Activated naive CD4-positive, alpha-beta T cell treated with anti-CD3 and anti-CD28 coated beads, Interleukin-2, amount 10 ng/mL, durations not matched to agents 7 days and 5 days (primary cell): Measurements from ENCODE around the gene STK11.

Source experiments
- CTCF ChIA-PET: fragments of 350-600 bp; sonication (Branson Sonifier 250); formaldehyde crosslinking; loops from one replicate; lab custom pipeline; 2021; ENCODE audit warnings: antibody characterized with exemption; lab: Charles Lee
- DNase-seq: peaks from one replicate; pipeline ENCODE4 v3.0.0-alpha.2; 2020
- H3K27ac Mint-ChIP-seq: one replicate; pipeline ENCODE4 v1.8.0; 2021; ENCODE audit warnings: mild to moderate bottlenecking, moderate library complexity, mixed read lengths
- H3K27me3 Mint-ChIP-seq: one replicate; pipeline ENCODE4 v1.8.0; 2021; ENCODE audit warnings: mild to moderate bottlenecking, mixed read lengths
- H3K36me3 Mint-ChIP-seq: one replicate; pipeline ENCODE4 v1.8.0; 2021; ENCODE audit warnings: mixed read lengths
- H3K4me1 Mint-ChIP-seq: one replicate; pipeline ENCODE4 v1.8.0; 2021; ENCODE audit warnings: mixed read lengths
- H3K4me3 Mint-ChIP-seq: one replicate; pipeline ENCODE4 v1.8.0; 2021; ENCODE audit warnings: mild to moderate bottlenecking, moderate library complexity, mixed read lengths
- H3K9me3 Mint-ChIP-seq: one replicate; pipeline ENCODE4 v1.8.0; 2021; ENCODE audit warnings: mixed read lengths

STK11 gene

DNA sequence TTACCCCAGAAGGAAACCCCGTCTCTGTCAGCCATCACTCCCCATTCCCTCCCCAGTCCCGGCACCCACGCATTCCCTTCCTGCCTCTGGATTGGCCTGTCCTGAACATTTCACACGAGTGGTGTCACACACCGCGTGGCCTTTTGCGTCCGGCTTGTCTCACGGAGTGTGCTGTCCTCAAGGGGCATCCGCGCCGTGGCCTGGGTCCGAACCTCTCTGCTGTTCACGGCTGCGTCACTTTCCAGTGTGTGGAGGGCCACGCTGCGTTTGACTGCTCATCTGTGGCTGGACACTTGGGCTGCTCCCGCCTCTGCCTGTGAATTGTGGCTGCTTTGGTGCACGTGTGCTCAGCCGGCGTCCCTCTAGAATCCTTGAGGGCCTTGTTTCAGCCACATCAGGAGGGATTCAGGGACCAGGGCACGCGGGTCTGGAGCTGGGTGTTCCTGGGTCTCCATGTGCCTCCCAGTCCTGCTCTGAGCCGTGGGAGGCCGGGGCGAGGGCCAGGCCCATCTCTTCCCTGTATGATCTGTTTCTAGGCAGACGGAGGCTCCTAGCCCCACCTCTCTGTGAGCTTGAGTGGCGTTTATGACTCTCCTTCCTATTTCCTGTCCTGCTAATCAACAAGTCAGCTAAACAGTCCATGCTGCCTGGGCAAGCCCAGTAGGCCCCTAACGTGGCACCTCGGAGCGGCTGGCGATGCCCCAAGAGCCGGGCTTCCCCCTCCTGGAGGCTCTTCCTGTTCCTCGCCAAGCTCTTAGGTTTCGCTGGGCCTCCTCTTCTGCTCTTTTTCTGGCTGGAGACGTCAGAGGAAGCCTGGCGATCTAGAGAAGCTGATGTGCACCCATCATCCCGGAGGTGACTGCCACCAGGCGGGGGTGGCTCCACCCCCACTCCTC is 8.1 kb downstream of the STK11 start:
- peaks cover 24% of the 10 kb centered on the region for H3K36me3 Mint-ChIP-seq
- peak overlapping the region; percentile 61 for H3K4me3 Mint-ChIP-seq
- peaks cover 43% of the 10 kb centered on the region for H3K4me1 Mint-ChIP-seq
- CTCF ChIA-PET: interaction anchor here (1.0 to 1.3 kb wide), 5 partner anchors 9 to 350 kb away, joined by 3 to 6 read pairs (median 3); no protein-coding TSS in a partner anchor
- H3K27ac Mint-ChIP-seq: peak overlapping the region; percentile 95
- peak; percentile 72 for DNase-seq
- H3K9me3 Mint-ChIP-seq: no peaks in the 10 kb centered on the region
- H3K27me3 Mint-ChIP-seq: no peaks in the 10 kb centered on the region

DNA sequence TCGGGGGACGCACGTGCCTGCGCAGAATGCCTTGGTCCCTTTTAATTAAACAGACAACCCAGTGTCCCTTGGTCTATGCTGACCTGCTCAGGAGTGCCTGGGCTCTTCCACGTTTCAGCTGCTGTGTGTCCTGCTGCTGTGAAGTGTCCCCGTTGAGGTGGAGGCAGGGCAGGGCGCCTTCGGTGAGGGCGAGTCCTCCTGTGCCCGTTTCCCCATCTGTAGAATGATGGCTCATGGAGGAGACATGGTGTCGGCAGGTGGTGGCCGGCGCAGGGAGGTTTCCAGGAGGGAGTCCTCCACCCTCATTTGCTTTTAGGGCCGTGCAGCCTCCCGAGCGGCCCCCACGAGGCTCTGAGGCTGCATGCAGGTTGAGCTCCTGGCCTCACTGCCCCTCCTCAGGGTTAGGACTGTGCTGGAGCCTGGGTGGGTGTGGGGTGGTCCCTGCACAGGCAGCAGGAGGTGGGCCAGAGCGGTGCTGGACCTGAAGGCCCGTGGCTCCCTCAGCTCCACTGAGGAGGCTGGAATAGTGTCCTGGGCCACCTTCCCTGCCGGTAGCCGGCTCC is 8.8 kb downstream of the STK11 start:
- Mint-ChIP-seq H3K9me3 (no peaks in the 10 kb centered on the region), H3K4me3 (peak overlapping the region; percentile 61), H3K36me3 (peaks cover 24% of the 10 kb centered on the region), H3K27ac (peak overlapping the region; percentile 95), H3K27me3 (no peaks in the 10 kb centered on the region), H3K4me1 (peaks cover 39% of the 10 kb centered on the region)
- CTCF ChIA-PET: interaction anchor here (1.0 to 1.3 kb wide), 5 partner anchors 8 to 351 kb away, joined by 3 to 6 read pairs (median 3); no protein-coding TSS in a partner anchor
- no peak for DNase-seq

DNA sequence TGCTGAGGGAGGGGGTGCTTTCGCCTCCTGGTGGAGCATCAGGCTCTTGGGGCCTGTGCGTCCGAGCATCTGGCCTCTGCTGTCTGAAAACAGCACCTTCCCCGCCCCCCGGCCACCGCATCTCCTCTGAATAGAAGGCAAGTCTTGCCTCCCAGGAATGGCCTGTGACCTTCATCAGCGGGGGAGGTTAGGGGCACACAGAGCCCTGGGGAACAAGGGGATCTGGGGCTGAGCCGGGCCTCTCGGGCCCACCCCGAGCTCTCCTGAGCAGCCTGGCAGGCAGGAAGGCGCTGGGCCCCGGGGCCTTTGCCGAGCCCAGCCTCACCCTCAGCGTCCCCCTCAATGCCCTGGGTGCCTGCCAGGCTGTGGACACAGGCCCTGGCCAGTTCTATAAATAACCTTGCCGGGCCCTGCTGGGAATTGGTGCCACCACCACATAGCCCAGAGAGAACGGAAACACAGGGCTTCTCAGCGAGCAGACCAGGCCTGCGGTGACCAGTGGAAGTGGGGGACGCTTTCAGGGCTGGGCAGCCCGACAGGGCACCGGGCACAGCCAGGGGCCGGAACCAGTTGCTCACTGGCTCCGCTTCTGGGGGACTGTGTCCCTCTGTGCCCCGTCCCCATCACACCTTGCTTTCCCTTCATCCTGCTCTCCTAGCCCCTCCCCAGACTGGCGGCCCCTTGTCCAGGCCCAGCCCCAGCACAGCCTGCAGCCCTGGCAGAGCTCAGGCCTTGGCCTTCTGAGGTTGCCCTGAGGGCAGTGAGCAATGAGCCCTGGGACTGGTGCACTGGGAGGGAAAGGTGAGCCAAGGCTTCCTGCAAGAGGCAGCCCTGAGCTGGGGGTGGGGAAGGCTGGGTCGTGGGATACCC is 9.5 kb downstream of the STK11 start:
- no peaks in the 10 kb centered on the region for H3K27me3 Mint-ChIP-seq
- H3K36me3 Mint-ChIP-seq: peaks cover 21% of the 10 kb centered on the region
- CTCF ChIA-PET: interaction anchor here (0.8 to 1.3 kb wide), 2 partner anchors 23 to 102 kb away, joined by 3 to 6 read pairs; no protein-coding TSS in a partner anchor
- H3K4me1 Mint-ChIP-seq: peaks cover 32% of the 10 kb centered on the region
- H3K27ac Mint-ChIP-seq: peak overlapping the region; percentile 67
- H3K4me3 Mint-ChIP-seq: no peak overlapping the region
- DNase-seq: no peak
- H3K9me3 Mint-ChIP-seq: no peaks in the 10 kb centered on the region

DNA sequence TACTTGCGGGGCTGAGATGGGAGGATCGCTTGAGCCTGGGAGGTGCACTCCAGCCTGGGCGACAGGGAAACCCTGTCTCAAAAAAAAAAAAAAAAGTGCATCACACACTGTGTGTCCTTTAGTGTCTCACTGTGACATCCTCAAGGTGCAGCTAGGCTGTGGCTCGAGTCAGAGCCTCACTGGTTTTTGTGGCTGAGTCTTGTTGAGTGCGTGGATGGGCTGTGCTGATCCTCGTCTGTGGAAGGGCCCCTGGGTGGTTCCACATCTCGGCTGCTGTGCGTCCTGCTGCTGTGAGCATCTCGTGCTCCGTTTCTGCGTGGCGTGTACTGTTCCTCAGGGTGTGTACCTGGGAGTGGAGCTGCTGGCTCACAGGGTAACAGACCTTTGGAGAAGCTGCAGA is 11.2 kb downstream of the STK11 start:
- H3K4me1 Mint-ChIP-seq: peaks cover 21% of the 10 kb centered on the region
- H3K27ac Mint-ChIP-seq: peak overlapping the region; percentile 14
- peaks cover 17% of the 10 kb centered on the region for H3K36me3 Mint-ChIP-seq
- no peak for DNase-seq
- no peak overlapping the region for H3K4me3 Mint-ChIP-seq
- CTCF ChIA-PET: interaction anchor here (0.6 to 1.6 kb wide), 3 partner anchors 50 to 140 kb away, joined by 3 to 4 read pairs (median 3); no protein-coding TSS in a partner anchor
- no peaks in the 10 kb centered on the region for H3K27me3 Mint-ChIP-seq
- H3K9me3 Mint-ChIP-seq: no peaks in the 10 kb centered on the region

DNA sequence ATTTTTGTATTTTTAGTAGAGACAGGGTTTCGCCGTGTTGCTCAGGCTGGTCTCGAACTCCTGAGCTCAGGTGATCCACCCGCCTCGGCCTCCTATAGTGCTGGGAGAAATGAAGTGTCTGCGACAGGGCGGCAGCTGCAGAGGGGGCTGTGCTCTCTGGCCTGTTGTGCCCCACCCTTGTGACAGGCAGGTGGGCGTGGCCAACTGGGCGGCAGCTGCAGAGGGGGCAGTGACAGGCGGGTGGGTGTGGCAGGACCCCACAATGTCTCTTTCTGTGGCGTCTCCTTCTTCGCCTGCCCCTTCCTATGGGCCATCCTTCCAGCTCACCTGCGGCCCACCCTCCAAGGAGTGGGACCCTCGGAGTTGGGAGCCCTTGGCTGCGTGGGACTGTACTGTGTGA is 11.8 kb downstream of the STK11 start:
- no peak overlapping the region for H3K4me3 Mint-ChIP-seq
- H3K36me3 Mint-ChIP-seq: peaks cover 17% of the 10 kb centered on the region
- H3K9me3 Mint-ChIP-seq: no peaks in the 10 kb centered on the region
- no peak for DNase-seq
- peaks cover 20% of the 10 kb centered on the region for H3K4me1 Mint-ChIP-seq
- H3K27ac Mint-ChIP-seq: peak overlapping the region; percentile 67
- H3K27me3 Mint-ChIP-seq: no peaks in the 10 kb centered on the region
- CTCF ChIA-PET: interaction anchor here (0.6 to 1.6 kb wide), 4 partner anchors 27 to 140 kb away, joined by 3 to 5 read pairs (median 4); no protein-coding TSS in a partner anchor

DNA sequence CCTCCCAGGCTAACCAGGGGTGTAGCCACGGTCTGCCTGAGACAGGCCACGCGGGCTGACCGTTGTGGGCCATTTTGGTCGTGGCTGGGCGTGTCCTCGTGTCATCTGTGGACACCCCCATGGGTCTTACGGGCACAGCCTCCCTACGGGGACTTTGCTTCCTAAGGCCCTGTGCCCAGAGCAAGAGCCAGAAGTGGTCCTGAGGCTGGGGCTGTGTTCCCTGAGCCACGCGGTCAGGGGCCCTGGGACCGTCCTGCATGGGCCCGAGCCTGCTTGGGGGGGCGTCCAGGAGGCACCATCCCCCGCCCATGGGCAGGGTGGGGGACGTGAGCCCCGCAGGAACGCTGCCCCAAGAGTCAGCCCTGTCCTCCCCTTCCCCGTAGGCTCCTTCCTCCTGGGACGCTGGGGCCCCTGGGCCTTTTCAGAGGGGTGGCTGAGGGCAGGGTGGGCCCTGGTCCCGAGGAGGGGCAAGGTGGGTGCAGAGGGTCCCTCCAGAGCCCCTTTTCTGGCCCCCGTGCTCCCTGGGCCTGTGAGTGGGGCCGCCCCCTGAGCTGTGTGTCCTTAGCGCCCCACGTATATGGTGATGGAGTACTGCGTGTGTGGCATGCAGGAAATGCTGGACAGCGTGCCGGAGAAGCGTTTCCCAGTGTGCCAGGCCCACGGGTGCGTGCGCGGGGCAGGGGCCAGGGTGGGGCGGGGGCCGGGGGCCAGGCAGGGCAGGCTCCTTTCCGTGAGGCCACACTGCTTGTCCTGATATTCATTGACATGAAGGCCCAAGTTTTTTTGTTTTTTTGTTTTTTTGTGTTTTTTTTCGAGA is 13.4 kb downstream of the STK11 start:
- CTCF ChIA-PET: interaction anchor here (1.5 kb wide), 1 partner anchor 25 kb away, joined by 5 read pairs; no protein-coding TSS in a partner anchor

DNA sequence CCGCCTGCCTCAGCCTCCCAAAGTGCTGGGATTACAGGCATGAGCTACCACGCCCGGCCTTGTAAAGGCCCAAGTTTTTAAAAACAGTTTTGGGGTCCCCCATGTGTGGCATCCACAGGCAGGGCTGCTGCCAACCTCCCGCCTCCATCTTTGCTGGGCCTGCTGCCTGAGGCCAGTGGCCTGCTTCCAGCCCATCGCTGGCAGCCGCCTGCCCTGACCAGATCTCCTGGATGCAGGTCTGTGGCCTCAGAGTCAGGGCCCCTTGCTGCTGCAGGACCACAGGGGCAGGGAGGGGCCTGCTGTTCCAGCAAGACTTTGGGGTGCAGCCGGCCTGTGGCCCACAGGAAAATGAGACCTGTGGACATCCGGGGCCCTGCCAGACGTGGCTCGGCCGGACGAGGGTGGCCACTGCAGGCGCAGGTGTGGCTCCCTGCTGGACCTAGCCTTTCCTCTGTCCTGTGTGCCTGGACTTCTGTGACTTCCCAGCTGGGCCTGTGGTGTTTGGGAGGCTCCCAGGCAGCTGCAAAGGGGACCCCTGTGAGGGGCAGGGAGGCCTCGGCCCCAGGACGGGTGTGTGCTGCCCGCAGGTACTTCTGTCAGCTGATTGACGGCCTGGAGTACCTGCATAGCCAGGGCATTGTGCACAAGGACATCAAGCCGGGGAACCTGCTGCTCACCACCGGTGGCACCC is 14.4 kb downstream of the STK11 start:
- DNase-seq: no peak
- Mint-ChIP-seq H3K9me3 (no peaks in the 10 kb centered on the region), H3K4me1 (peaks cover 6% of the 10 kb centered on the region), H3K36me3 (peaks cover 6% of the 10 kb centered on the region), H3K27me3 (no peaks in the 10 kb centered on the region), H3K4me3 (no peak overlapping the region), H3K27ac (no peak overlapping the region)
- CTCF ChIA-PET: no interaction called here

More for the DNA sequence above, 13.4 kb downstream of the STK11 start:
- peaks cover 11% of the 10 kb centered on the region for H3K4me1 Mint-ChIP-seq
- no peak for DNase-seq
- peaks cover 8% of the 10 kb centered on the region for H3K36me3 Mint-ChIP-seq
- H3K9me3 Mint-ChIP-seq: no peaks in the 10 kb centered on the region
- H3K27ac Mint-ChIP-seq: no peak overlapping the region
- no peak overlapping the region for H3K4me3 Mint-ChIP-seq
- no peaks in the 10 kb centered on the region for H3K27me3 Mint-ChIP-seq

DNA sequence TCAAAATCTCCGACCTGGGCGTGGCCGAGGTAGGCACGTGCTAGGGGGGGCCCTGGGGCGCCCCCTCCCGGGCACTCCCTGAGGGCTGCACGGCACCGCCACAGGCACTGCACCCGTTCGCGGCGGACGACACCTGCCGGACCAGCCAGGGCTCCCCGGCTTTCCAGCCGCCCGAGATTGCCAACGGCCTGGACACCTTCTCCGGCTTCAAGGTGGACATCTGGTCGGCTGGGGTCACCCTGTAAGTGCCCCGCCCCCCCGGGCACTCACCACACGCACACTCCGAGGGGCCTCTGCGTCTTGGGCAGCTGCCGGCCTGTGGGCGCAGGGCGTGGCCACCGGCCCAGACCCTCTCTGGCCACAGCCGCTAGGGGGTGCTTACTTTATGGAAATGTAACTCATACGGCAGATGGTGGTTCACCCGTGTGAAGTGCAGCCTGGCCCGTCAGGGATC is 14.9 kb downstream of the STK11 start:
- Mint-ChIP-seq H3K4me1 (peaks cover 6% of the 10 kb centered on the region), H3K9me3 (no peaks in the 10 kb centered on the region), H3K36me3 (peaks cover 6% of the 10 kb centered on the region), H3K27me3 (no peaks in the 10 kb centered on the region), H3K27ac (no peak overlapping the region), H3K4me3 (no peak overlapping the region)
- CTCF ChIA-PET: interaction anchor here (1.3 kb wide), 1 partner anchor 231 kb away, joined by 3 read pairs; no protein-coding TSS in a partner anchor
- DNase-seq: no peak

DNA sequence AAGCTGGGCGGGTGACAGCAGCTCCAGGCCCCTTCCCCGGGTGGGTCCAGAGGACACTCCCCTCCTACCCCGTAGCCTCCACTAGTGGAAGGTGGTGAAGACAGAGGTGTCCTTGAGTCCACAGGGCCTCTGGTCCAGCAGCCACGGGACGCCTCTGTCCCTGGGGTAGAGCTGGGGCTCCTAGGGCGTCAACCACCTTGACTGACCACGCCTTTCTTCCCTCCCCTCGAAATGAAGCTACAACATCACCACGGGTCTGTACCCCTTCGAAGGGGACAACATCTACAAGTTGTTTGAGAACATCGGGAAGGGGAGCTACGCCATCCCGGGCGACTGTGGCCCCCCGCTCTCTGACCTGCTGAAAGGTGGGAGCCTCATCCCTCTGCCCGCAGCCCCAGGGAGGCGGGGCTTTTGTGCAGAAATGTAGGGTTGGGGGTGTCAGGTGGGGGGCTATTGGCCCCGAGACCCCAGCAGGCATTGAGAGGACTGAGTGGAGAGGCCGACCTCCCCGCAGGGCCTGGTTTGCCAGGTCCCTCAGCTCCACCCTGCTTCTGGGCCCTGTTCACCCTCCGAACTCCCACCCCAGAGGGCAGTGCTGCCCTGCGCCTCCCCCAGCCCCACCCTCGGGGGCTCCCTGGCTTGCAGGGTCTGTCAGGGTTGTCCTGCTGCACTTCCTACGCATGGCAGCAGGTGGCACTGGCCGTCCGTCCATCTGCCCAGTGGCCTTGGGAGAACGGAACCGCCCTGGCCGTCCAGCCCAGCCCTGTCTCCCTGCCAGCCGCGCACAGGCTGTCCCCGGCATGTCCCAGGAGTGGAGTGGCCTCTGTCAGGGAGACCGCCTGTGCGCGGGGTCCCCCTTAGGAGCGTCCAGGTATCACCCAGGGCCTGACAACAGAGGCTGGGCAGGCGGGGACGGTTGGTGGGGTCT is 15.7 kb downstream of the STK11 start:
- Mint-ChIP-seq H3K36me3 (peaks cover 4% of the 10 kb centered on the region), H3K9me3 (no peaks in the 10 kb centered on the region), H3K4me3 (no peak overlapping the region), H3K4me1 (peaks cover 2% of the 10 kb centered on the region), H3K27me3 (no peaks in the 10 kb centered on the region), H3K27ac (no peak overlapping the region)
- DNase-seq: no peak
- CTCF ChIA-PET: interaction anchor here (1.3 to 1.7 kb wide), 2 partner anchors 109 to 232 kb away, joined by 3 read pairs; no protein-coding TSS in a partner anchor

DNA sequence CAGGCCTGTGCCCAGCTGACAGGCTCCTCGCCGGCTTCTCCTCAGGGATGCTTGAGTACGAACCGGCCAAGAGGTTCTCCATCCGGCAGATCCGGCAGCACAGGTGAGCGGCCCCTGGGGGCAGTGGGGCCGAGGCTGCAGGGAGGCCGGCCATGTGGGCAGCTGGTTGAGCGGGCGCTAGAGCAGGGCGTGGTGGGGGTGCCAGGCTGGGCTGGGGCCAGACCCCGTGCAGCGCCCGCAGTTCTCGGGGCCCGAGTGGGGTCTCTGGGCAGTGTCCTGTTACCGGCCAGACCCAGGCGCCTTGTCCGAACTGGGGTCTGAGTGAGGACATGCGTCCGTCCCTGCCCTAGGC is 16.3 kb downstream of the STK11 start:
- H3K36me3 Mint-ChIP-seq: peaks cover 4% of the 10 kb centered on the region
- H3K9me3 Mint-ChIP-seq: no peaks in the 10 kb centered on the region
- CTCF ChIA-PET: interaction anchor here (1.3 to 1.7 kb wide), 2 partner anchors 109 to 233 kb away, joined by 3 read pairs; no protein-coding TSS in a partner anchor
- H3K27me3 Mint-ChIP-seq: no peaks in the 10 kb centered on the region
- no peak overlapping the region for H3K27ac Mint-ChIP-seq
- no peak for DNase-seq
- peaks cover 2% of the 10 kb centered on the region for H3K4me1 Mint-ChIP-seq
- no peak overlapping the region for H3K4me3 Mint-ChIP-seq

DNA sequence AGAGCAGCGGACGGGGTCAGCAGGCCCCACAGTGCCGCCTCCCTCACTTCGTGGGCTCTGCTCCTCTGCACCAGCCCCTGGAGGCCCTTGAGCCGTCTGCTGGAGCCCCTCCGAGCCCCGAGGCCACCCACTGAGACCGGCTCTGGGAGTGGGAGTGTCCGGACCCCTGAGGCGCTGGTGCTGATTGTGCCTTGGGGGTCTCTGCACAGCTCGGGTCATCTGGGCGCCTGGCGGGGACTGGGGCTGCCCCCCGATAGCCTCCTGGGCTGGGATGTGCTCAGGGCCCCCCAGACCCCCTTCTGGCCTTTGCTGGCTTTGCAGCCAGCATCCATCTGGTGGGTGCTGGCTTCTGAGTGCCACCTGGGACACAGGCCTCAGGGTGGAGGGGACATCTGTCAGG is 16.8 kb downstream of the STK11 start:
- DNase-seq: no peak
- peaks cover 4% of the 10 kb centered on the region for H3K36me3 Mint-ChIP-seq
- no peaks in the 10 kb centered on the region for H3K27me3 Mint-ChIP-seq
- no peak overlapping the region for H3K4me3 Mint-ChIP-seq
- peaks cover 2% of the 10 kb centered on the region for H3K4me1 Mint-ChIP-seq
- CTCF ChIA-PET: interaction anchor here (1.4 to 1.7 kb wide), 2 partner anchors 9 to 110 kb away, joined by 3 read pairs; no protein-coding TSS in a partner anchor
- no peaks in the 10 kb centered on the region for H3K9me3 Mint-ChIP-seq
- H3K27ac Mint-ChIP-seq: no peak overlapping the region
